HepG2 (cell line): ENCODE measurements around the gene PEX11A. TPM values are rescaled to one million over a fixed set of nuclear protein-coding genes. Genes with fewer than 3 reads are reported as not detected.

ENCODE experiments used
- ATAC-seq: fragments of 200-7000 bp; cut with Tn5 transposase; 3 replicates; pipeline ENCODE4 v1.9.1; 2020; ENCODE audit warnings: mild to moderate bottlenecking, moderate library complexity
- BruUV-seq: library from RNA; stranded (reverse); fragments of 400-500 nt; replicated peaks from 2 replicates; lab custom pipeline; 2021; lab: Mats Ljungman, UMichigan
- CTCF ChIA-PET: fragments of 300-600 bp; formaldehyde crosslinking; extraction: SDS; loops from one replicate; lab custom pipeline; 2021; ENCODE audit warnings: low total read pairs, inconsistent platforms, low intra/inter-chr PET ratio; lab: Yijun Ruan, JAX
- POLR2A ChIA-PET: fragments of 350-600 bp; sonication (Branson Sonifier 250); formaldehyde crosslinking; loops from one replicate; lab custom pipeline; 2020; ENCODE audit warnings: antibody characterized with exemption, inconsistent platforms; lab: Yijun Ruan, JAX
- DNase-seq: peaks from one replicate; pipeline ENCODE4 v3.0.0-alpha.2; 2015; ENCODE audit warnings: low spot score
- FAIRE-seq: peaks from 3 replicates; lab custom pipeline; 2011; peaks lifted over from hg19 to GRCh38; lab: Jason Lieb, UNC
- H2AFZ ChIP-seq: one replicate; pipeline ENCODE4 v1.6.1; 2011; ENCODE audit warnings: low read length, inconsistent platforms
- H3K27ac ChIP-seq: fragments of 300-600 bp; 3 replicates; pipeline ENCODE4 v1.8.0; 2011; ENCODE audit warnings: mixed run types, mild to moderate bottlenecking, mixed read lengths, low read length, inconsistent platforms; ENCODE audit not compliant: insufficient read depth; ENCODE audit errors: extremely low read length
- H3K27me3 ChIP-seq, 2 experiments: fragments of 200-600 bp in 1 of 2; 2 replicates in 1 of 2; 3 replicates in 1 of 2; pipeline versions ENCODE4 v1.6.0 to v1.8.0; 2011; ENCODE audit warnings: low read length in 2 of 2, mild to moderate bottlenecking in 2 of 2, moderate library complexity in 2 of 2, inconsistent platforms in 1 of 2; ENCODE audit not compliant: insufficient read depth in 2 of 2, control insufficient read depth in 1 of 2
- H3K36me3 ChIP-seq, 2 experiments: fragments of 200-600 bp in 1 of 2; replicated peaks in 1 of 2; 2 replicates in 1 of 2; 3 replicates in 1 of 2; pipeline versions ENCODE4 v1.5.1 to v1.8.0; 2011; ENCODE audit warnings: low read length in 2 of 2, inconsistent platforms in 1 of 2; ENCODE audit not compliant: insufficient read depth in 2 of 2, control insufficient read depth in 1 of 2
- H3K4me1 ChIP-seq: 2 replicates; pipeline ENCODE4 v1.5.1; 2012; ENCODE audit warnings: low read length, inconsistent platforms; ENCODE audit not compliant: insufficient read depth
- H3K4me2 ChIP-seq: 2 replicates; pipeline ENCODE4 v1.6.0; 2011; ENCODE audit warnings: low read depth, low read length, inconsistent platforms
- H3K4me3 ChIP-seq, 3 experiments: fragments of 200-600 bp in 1 of 3; sonication (generic), shearing (Covaris generic) in 1 of 3; replicated peaks in 1 of 3; 2 replicates each; pipeline ENCODE4 v1.5.1; 2011 to 2016; ENCODE audit warnings: low read length in 3 of 3, inconsistent platforms in 2 of 3, low read depth in 2 of 3, mild to moderate bottlenecking in 2 of 3, control low read depth in 1 of 3, mixed read lengths in 1 of 3; ENCODE audit not compliant: insufficient read depth in 1 of 3
- H3K79me2 ChIP-seq: one replicate; pipeline ENCODE4 v1.6.1; 2011; ENCODE audit warnings: low read length, inconsistent platforms; ENCODE audit not compliant: insufficient read depth
- H3K9ac ChIP-seq: 2 replicates; pipeline ENCODE4 v1.6.0; 2011; ENCODE audit warnings: mild to moderate bottlenecking, low read depth, low read length, inconsistent platforms; ENCODE audit not compliant: insufficient read depth
- H3K9me3 ChIP-seq: 2 replicates; pipeline ENCODE4 v1.5.1; 2012; ENCODE audit warnings: mild to moderate bottlenecking, low read length
- H4K20me1 ChIP-seq: 2 replicates; pipeline ENCODE4 v1.6.0; 2011; ENCODE audit warnings: inconsistent platforms, mild to moderate bottlenecking, low read length, moderate library complexity; ENCODE audit not compliant: insufficient read depth
- POLR2A ChIP-seq, 2 experiments: IDR thresholded peaks; 2 replicates each; pipeline ENCODE4 v1.6.1; 2011; ENCODE audit warnings: low read depth in 2 of 2, low read length in 2 of 2, mild to moderate bottlenecking in 1 of 2, moderate library complexity in 1 of 2; ENCODE audit not compliant: insufficient read depth in 1 of 2
- POLR2G ChIP-seq: fragments of 200-400 bp; formaldehyde crosslinking; IDR thresholded peaks from 2 replicates; pipeline ENCODE4 v1.6.1; 2018; ENCODE audit warnings: mild to moderate bottlenecking, low read depth, low read length, moderate library complexity
- ZNF441 ChIP-seq: sonication (generic); formaldehyde crosslinking; IDR thresholded peaks from 2 replicates; pipeline ENCODE4 v1.7.0; 2021; ENCODE audit warnings: missing genetic modification reagents, borderline replicate concordance
- WGBS: methylation state at CpG from one replicate; pipeline ENCODE4 v1.1.6; 2017; ENCODE audit warnings: low lambda C conversion rate; 5-methylcytosine and 5-hydroxymethylcytosine counted together
- in situ Hi-C: cut with HindIII; loops from 2 replicates; pipeline ENCODE4 v1.10.0; 2017; ENCODE audit warnings: low pct_unique_long_range_greater_than_20kb; ENCODE audit not compliant: extremely low pct_ligation_motif_present
- intact Hi-C: fragments of 100-400 bp; cut with micrococcal nuclease; formaldehyde crosslinking; loops from one replicate; pipeline ENCODE4 v1.10.0; 2022; ENCODE audit not compliant: unreplicated experiment
- polyA plus RNA-seq, 8 experiments: library from polyadenylated mRNA; depleted of rRNA in 3 of 8; stranded (reverse) in 7 of 8; unstranded in 1 of 8; fragments of >200 nt; fragmentation: Illumina TruSeq in 4 of 8; extraction: Trizol in 4 of 8; gene quantifications; 2 replicates each; pipeline versions ENCODE4 v1.2.1 to v1.2.3, GENCODE V29; 2011 to 2016; ENCODE audit warnings: low read depth in 4 of 8, missing spikeins in 1 of 8, mixed read lengths in 1 of 8; ENCODE audit not compliant: insufficient read depth in 1 of 8
- small RNA-seq, 3 experiments: library from RNA; depleted of rRNA; stranded (forward); fragments of <200 nt; gene quantifications; one replicate each; pipeline ENCODE3, GENCODE V24; 2012; ENCODE audit warnings: low read depth in 2 of 3, low replicate concordance in 1 of 3; ENCODE audit not compliant: insufficient read length in 3 of 3, insufficient read depth in 2 of 3
- total RNA-seq, 5 experiments: library from RNA; depleted of rRNA; stranded (reverse); fragments of >200 nt; fragmentation: Illumina TruSeq; extraction: Trizol; gene quantifications; 2 replicates each; pipeline ENCODE4 v1.2.3, GENCODE V29; 2016; ENCODE audit warnings: low read depth in 1 of 5

The PEX11A gene
- total and polyA plus RNA-seq, 2 of the 13 experiments (the other 11 are each of a cell fraction or from before 2014, with no cell fraction given), result 9.9 to 15.1 TPM

DNA sequence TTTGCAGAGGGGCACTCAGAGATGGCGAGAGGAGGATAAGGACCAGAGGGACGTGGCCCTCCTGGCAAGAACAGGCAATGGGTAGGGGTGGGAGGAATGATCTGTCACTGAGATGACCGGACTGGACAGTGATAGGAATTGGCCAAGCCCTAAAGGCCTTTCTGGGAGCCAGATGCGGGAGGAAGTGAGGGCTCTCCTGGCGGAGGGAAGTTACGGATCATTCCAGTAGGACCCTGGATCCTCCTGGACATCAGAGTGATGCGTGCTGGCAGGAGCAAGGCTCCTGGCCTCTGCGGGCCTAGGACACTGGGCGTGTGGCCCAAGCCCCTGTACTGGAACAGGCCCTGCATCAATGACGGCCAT lies 58.7 kb downstream of the PEX11A start:
- no peaks in the 10 kb centered on the region for H3K27me3 ChIP-seq
- in situ Hi-C loops (no loop called here), intact Hi-C loops (no loop called here)
- no peaks in the 10 kb centered on the region for H3K9me3 ChIP-seq
- TF ChIP-seq ZNF441 (CRISPR knock-in tag), result no peak
- peak; percentile 33 for TF ChIP-seq POLR2G
- TF ChIP-seq POLR2A (IDR thresholded peaks at IDR 0.05; ENCODE audit: insufficient read depth in 1 of 2, low read depth in 2 of 2, low read length in 2 of 2), result peak in 1 of 2 experiments; percentile 15; a peak in 1 of 4 replicates
- no peaks in the 10 kb centered on the region for H3K79me2 ChIP-seq
- H3K4me3 ChIP-seq, result no peak overlapping the region
- ChIA-PET CTCF (no interaction called here), POLR2A (no interaction called here)
- BruUV-seq, result no TSS peak
- H3K27ac ChIP-seq, result no peak overlapping the region
- 94% methylated on average over 6 of the region's 10 CpGs for WGBS
- no peak for FAIRE-seq
- no peak overlapping the region for H2AFZ ChIP-seq
- H4K20me1 ChIP-seq, result no peaks in the 10 kb centered on the region
- H3K9ac ChIP-seq, result no peak overlapping the region
- ATAC-seq, result peak; percentile 11
- no peak for DNase-seq
- H3K4me2 ChIP-seq, result no peak overlapping the region
- H3K36me3 ChIP-seq, result peaks cover 31 to 55% of the 10 kb centered on the region in 2 experiments
- no peaks in the 10 kb centered on the region for H3K4me1 ChIP-seq

Small RNA genes within 50 kb of the gene (small RNA-seq; reads per million reads assigned to genes)
- gene RNU6-132P, result 0 reads per million in 3 experiments

Other genes starting within 250 kb of the PEX11A start
- gene RHCG, start 194.2 kb downstream of the PEX11A start, total RNA-seq (2016; rRNA removed; fragmentation: Illumina TruSeq; extraction: Trizol), result not detected in 2 replicates
- gene RHCG, start 194.2 kb downstream of the PEX11A start, polyA plus RNA-seq (2011; rRNA removed), result not detected in 2 replicates
- 14.3 and 14.8 TPM in 2 replicates for gene TICRR, start 115.3 kb downstream of the PEX11A start, total RNA-seq (2016; rRNA removed; fragmentation: Illumina TruSeq; extraction: Trizol)
- 3.3 and 4.1 TPM in 2 replicates for gene TICRR, start 115.3 kb downstream of the PEX11A start, polyA plus RNA-seq (2011; rRNA removed)
- 4.4 and 6.2 TPM in 2 replicates for gene KIF7, start 35.3 kb downstream of the PEX11A start, total RNA-seq (2016; rRNA removed; fragmentation: Illumina TruSeq; extraction: Trizol)
- 1.5 and 2.2 TPM in 2 replicates for gene KIF7, start 35.3 kb downstream of the PEX11A start, polyA plus RNA-seq (2011; rRNA removed)
- gene PLIN1, start 11.4 kb downstream of the PEX11A start, total RNA-seq (2016; rRNA removed; fragmentation: Illumina TruSeq; extraction: Trizol), result 0.73 and 1.2 TPM in 2 replicates
- gene PLIN1, start 11.4 kb downstream of the PEX11A start, polyA plus RNA-seq (2011; rRNA removed), result 0.74 and 0.78 TPM in 2 replicates
- not detected in 2 replicates for gene WDR93, start 57 bp upstream of the PEX11A start, total RNA-seq (2016; rRNA removed; fragmentation: Illumina TruSeq; extraction: Trizol)
- gene WDR93, start 57 bp upstream of the PEX11A start, polyA plus RNA-seq (2011; rRNA removed), result 0.07 and 0.08 TPM in 2 replicates
- gene MESP1, start 60.5 kb upstream of the PEX11A start, total RNA-seq (2016; rRNA removed; fragmentation: Illumina TruSeq; extraction: Trizol), result not detected in 2 replicates
- not detected in 2 replicates for gene MESP1, start 60.5 kb upstream of the PEX11A start, polyA plus RNA-seq (2011; rRNA removed)
- gene MESP2, start 85.6 kb upstream of the PEX11A start, total RNA-seq (2016; rRNA removed; fragmentation: Illumina TruSeq; extraction: Trizol), result not detected in 2 replicates
- not detected in 2 replicates for gene MESP2, start 85.6 kb upstream of the PEX11A start, polyA plus RNA-seq (2011; rRNA removed)
- 34.6 and 60.4 TPM in 2 replicates for gene ANPEP, start 124.1 kb upstream of the PEX11A start, total RNA-seq (2016; rRNA removed; fragmentation: Illumina TruSeq; extraction: Trizol)
- 91.6 and 133 TPM in 2 replicates for gene ANPEP, start 124.1 kb upstream of the PEX11A start, polyA plus RNA-seq (2011; rRNA removed)
- gene AP3S2, start 203.2 kb upstream of the PEX11A start, total RNA-seq (2016; rRNA removed; fragmentation: Illumina TruSeq; extraction: Trizol), result 44.4 and 69.5 TPM in 2 replicates
- gene AP3S2, start 203.2 kb upstream of the PEX11A start, polyA plus RNA-seq (2011; rRNA removed), result 16.5 and 17.6 TPM in 2 replicates
- gene ARPIN, start 222.2 kb upstream of the PEX11A start, total RNA-seq (2016; rRNA removed; fragmentation: Illumina TruSeq; extraction: Trizol), result 5.0 and 5.3 TPM in 2 replicates
- gene ARPIN, start 222.2 kb upstream of the PEX11A start, polyA plus RNA-seq (2011; rRNA removed), result 2.8 and 2.9 TPM in 2 replicates